ENCODE measurements around the gene CYB561D2. TPM values are rescaled to one million over a fixed set of nuclear protein-coding genes. Genes with fewer than 3 reads are reported as not detected.
"Not testable (repeated sequence)": the region's sequence is repeated elsewhere in the genome, so short reads cannot be mapped to it uniquely, and the experiment has no call there.

Gene CYB561D2, protein sequence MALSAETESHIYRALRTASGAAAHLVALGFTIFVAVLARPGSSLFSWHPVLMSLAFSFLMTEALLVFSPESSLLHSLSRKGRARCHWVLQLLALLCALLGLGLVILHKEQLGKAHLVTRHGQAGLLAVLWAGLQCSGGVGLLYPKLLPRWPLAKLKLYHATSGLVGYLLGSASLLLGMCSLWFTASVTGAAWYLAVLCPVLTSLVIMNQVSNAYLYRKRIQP
- total RNA-seq = 31.4 and 45.7 TPM in 2 replicates

DNA sequence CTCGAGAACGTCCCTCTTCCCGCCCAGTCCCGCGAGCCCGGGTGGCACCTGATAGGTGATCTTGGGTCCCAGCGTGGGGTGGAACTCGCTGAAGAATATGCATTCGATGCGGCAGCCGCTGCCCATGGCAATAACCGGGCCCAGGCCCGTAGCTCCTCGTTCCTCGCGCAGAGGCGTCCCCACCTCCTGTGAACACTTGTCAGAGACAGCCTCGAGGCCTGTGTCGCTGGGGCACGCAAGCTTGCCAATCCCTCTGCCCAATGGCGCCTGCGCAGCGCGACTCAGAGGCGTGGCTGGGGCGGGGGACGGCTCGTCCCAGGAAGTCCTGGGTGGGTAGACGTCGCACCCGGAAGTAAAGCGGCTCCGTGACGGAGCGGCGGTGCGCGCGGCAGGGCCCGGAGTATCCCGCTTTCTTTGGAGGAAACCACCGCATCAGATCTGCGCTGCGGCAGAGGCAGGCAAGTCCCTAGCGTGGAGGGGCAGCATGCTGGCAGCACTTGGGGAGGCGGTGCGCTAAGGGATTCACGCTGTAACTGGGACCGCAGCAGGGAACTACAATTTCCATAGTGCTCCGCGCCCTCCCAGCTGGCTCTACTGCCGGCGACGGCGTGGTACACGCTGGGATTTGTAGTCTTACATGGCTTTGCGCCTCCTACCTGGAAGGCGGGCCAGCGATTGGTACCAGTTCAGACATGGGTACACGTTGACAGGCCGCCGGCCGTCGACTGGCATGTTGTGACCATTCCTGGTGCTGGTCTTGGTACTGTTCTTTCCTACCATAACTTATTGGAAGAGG lies at the start of gene CYB561D2, which contains the start of gene NPRL2:
Gene CYB561D2, plus strand, starts transcription at position 336 of the 796 bp plus-strand sequence. CDS start 572 bp downstream, outside the sequence.
Gene NPRL2, minus strand, starts transcription at position 249 of the 796 bp plus-strand sequence. Its CDS starts 123 bp downstream, at position 126.
- peak; percentile 87 for DNase-seq (ENCODE audit: low read depth)

DNA sequence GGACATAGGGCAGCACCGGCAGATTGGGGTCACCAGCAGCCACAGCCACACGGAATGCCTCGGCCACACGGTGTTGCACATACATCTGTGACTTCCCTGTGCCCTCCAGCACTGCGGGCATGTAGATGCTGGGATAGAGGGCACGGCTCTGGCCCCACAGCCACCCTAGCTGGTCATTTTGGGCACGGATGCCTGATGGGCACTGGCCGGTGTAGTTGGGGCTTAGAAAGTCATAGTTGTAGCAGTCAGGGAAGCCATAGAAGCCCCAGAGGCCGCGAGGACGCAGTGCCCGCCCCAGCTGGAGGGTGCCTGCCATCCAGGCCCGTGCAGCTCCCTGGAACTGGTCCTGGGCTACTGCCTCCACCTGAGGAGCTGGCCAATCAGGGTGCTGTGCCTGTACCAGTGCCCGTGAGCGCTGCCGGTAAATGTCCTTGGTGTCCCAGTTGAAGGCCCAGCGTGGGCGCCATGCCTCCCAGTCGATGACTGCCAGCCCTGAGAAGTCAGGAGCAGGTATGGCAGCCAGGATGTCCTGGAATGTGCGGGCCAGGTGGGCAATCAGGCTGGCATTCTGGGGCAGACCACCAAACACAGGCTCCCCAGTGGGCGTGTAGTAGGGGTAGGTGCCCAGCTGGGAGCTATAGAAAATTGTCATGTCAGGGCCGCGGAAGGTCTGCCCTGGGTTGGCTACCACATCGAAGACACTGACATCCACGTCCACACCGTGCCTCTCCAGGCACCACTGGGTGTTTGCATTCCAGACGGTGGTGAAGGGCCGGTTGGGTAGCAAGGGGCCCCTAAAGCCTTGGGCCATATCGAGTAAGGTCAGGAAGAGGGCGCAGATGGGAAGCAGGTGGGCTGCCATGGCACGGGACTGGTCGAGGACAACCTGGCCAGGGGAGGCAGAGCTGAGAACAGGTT lies 48.3 kb upstream of the CYB561D2 start:
- no peak for DNase-seq (ENCODE audit: low read depth)

DNA sequence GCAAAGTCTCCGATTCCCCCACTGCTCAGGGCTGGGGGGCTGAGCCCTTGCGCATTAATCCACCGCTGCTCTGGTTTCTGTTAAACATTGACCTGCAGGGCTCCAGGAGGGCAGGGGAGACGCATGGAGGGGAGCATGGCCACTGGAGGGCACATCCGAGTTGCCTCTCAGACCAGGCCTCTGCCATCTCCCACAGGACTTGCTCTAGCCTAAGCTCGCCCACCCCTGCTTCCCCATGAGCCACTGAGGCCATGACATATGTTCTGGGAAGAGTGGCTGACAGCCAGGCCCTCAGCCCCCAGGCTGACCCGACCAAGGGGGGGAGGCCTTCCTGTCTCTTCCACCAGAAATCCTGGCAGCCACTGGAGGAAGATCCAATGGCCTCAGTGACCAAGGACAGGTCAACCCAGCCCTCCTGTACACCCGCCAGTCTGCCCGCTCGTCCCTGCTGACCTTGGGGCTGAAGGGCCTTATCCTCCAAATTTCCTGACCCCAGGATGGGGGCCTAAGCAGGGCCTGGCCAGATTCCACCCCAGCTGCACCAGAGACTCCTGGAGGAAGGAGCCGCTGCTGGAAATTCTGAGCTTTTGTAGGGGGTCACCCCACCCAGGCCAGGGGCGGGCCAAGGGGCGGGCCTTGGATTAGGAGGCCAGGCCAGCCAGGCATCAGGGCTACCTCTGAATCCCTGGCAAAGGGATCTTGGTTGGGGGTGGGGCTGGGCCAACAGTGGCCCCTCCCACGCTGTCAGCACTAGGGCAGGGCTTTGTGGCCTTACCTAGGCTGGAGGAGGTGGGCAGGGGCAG lies 47.4 kb upstream of the CYB561D2 start, which contains the start of gene HYAL1:
Gene HYAL1, minus strand, starts transcription at position 562 of the 803 bp plus-strand sequence. CDS start 618 bp downstream, outside the sequence.
- DNase-seq (ENCODE audit: low read depth) = peak; percentile 74

DNA sequence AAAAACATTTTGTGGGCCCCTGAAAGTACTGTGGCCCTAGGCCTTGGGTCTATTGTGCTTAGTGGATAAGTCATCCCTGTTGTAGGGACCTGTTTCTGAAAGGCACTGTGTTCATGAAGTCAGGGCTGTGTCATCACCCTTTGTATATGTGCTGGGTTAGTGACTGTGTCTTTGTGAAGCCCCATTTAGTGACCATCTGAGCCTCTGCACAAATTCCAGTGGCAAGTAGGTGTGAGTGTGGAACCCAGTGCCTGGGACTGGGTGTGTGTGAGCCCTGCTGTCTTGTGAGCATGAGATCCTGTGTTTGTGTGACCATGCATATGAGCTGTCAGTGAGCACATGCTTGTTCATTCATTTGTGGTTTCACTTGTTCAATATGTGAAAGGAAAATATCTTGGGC lies 46.1 kb upstream of the CYB561D2 start:
- peak; percentile 22 for DNase-seq (ENCODE audit: low read depth)

DNA sequence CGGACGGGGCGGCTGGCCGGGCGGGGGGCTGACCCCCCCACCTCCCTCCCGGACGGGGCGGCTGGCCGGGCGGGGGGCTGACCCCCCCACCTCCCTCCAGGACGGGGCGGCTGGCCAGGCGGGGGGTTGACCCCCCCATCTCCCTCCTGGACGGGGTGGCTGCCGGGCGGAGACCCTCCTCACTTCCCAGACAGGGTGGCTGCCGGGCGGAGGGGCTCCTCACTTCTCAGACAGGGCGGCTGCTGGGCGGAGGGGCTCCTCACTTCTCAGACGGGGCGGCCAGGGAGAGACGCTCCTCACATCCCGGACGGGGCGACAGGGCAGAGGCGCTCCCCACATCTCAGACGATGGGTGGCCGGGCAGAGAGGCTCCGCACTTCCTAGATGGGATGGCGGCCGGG lies 38.6 kb upstream of the CYB561D2 start:
- not testable (repeated sequence) for DNase-seq (ENCODE audit: low read depth)

DNA sequence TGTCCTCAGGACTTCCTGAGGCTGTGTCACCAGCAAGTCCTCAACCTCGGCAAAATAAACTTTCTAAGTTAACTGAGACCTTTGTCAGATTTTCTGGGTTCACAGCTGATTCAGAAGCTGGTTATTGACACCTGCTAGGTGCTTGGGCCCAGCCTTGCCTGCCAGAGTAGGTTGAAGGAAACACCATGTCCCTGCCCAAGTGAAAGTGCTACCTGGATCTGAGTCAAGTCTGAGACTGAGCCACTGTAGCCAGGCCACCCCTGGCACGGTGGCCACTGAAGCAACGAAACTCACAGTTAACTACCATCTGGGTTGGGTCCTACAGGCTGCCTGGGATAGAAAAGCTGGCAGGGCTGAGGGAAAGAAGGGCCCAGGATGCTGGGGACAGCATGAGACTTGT lies 36.3 kb upstream of the CYB561D2 start:
- no peak for DNase-seq (ENCODE audit: low read depth)

DNA sequence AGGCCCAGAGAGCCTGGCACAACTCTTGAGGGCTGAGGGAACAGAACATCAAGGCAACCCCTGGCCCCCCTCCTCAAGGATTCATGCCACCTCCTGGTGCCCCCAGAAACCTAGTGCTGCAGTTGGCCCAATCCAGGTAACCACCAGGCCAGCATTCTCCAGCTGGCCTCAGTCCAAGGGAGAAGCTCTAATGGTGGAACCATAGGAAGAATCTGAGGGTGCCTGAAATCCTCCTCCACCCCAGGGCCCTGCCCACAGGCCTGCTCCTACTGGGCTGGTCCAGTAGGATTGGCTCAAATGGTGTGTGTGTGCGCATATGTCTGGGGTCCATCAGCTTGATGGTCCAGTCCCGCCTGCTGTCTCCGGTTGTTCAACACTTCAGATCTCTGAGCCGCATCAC lies 35.8 kb upstream of the CYB561D2 start:
- DNase-seq (ENCODE audit: low read depth) = no peak

DNA sequence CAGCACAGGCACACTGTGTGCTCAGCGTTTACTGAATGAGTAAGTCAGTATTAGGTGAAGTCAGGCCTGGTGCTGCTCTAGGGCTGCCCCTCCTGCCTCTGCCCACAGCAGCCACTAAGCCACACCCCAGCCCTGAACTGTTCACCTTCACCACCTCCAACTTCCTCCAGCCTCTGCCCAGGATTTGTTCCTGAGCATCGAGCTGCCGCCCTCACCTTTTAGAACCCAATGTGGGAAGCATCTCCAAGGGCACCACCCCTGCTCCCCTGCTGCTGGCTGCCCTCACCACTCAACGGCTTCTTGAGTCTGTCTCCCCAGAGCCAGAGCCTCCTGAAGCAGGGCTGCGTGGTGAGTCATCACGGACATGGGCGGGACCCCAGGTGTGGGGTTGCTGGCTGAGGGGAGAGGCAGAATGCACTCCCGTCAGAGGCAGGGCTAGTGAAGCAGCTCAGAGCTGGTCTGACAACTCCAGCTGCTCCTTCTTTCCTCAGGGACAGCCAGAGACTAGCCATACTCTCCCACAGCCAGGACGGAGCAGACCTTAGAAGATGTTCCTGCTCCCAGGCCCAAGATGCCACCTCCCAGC lies 33.9 kb upstream of the CYB561D2 start:
- peak; percentile 78 for DNase-seq (ENCODE audit: low read depth)

DNA sequence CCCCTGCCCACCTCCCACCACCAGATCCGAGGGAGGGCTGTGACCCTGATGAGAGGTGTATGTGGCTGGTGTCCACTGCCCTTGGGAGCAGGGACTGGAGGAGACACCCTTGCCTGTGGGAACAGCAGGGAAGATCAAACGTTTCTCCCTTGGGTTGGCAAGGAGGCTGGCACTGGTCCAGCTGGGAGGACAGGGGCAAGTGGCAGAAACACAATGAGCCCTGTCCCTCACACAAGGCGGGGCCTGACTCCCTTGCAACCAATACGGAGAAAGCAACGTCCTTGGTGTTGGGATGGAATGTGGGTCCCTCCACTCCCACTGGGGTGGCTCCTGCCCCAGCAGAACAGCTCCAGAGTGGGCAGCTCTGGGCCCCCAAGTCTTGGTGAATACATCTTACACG lies 33.4 kb upstream of the CYB561D2 start:
- DNase-seq (ENCODE audit: low read depth) = no peak

DNA sequence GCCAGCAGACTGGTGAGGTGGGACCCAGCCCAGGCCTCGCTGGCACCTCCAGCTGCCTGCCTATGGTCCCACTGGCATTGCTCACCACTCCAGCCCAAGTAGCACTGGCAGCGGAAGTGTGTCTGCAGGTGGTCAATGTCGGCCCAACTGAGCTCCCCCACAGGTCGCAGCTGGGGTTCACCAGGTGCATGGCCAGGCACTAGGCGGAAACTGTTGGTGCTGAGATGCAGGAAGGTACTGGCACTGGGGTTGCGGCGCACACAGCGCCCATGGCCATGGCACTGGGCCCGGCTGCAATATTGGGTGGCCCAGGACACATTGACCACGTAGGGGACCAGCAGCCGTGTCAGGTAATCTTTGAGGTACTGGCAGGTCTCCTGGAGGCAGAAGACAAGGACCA lies 32.5 kb upstream of the CYB561D2 start:
- DNase-seq (ENCODE audit: low read depth) = no peak

DNA sequence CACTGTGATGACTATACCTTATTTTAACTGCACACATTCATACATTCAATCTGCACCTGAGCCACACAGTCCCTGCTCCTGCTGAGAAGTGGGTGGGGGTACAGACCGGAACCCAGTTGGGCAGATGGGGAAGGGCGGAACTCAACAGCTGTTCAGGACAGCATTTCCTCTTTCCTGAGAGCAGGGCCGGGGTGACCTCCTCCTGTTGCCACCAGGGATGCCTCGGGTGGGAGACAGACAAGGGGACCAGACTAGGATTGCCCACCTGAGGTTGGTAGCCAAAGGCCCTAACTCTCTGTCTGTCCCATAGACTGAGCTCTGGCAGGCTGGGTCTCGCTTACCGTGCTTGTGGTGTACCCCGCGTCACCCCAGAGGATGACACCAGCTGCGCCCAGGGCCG lies 32.0 kb upstream of the CYB561D2 start:
- DNase-seq (ENCODE audit: low read depth) = no peak

DNA sequence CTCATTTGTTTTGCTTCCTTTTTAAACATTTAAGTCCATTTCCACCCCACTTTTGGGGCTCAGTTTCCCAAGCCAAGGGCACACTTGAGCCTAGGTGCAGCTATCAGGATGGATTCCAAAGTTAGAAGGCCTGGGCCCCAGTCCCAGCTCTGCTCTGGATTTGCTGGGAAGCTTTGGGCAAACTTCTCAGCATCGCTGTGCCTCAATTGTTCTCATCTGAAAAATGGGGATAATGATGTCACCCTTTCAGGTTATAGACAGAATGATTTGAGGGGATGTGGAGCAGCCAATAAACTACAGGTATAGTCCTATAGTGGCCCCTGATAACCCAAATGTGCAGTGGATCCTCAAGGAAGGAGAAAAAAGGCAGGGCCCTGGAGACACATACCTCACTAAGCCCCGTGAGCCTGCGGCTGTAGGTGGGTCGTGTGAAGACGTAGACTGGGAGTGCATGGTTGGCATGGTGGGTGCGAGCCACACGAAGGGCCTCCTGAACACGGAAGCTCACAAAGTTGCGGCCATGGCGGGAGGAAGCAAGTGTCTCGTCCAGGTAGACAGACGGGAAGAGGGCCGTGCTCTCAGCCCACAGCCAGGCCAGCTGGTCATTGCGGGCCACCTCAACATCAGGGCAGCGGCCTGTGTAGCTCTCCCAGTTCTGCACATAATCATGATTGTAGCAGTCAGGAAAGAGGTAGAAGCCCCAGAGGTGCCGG lies 31.3 kb upstream of the CYB561D2 start:
- DNase-seq (ENCODE audit: low read depth) = no peak

DNA sequence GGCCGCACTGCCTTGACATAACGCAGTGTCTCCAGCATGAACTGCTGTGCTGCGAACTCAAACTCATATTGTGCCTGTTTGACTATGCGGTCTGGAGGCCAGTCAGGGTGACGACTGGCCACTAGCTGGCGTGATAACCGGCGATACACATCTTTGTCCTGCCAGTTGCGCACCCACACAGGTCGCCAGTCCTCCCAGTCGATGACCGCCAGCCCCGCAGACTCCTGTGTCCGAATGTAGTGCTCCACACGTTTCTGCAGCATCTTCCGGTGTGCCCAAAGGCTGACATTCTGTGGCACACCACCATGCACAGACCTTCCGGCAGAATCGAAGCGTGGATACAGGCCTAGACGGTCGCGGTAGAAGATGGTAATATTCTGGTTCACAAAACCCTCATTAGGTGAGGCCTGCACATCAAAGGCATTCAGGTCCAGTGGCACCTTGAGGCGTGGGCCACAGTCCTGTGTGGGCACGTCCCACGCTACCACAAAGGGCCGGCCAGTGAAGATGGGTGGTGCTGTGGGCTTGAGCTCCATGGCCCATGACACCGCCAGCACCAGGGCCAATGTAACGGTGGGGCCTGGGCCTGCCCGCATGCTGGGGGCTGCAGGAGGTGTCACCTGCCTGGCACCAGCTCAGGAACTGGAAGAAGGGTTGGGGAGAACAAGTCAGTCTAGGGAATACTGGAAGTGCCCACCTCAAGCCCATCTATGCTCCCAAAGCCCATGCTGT lies 30.6 kb upstream of the CYB561D2 start:
- DNase-seq (ENCODE audit: low read depth) = no peak

DNA sequence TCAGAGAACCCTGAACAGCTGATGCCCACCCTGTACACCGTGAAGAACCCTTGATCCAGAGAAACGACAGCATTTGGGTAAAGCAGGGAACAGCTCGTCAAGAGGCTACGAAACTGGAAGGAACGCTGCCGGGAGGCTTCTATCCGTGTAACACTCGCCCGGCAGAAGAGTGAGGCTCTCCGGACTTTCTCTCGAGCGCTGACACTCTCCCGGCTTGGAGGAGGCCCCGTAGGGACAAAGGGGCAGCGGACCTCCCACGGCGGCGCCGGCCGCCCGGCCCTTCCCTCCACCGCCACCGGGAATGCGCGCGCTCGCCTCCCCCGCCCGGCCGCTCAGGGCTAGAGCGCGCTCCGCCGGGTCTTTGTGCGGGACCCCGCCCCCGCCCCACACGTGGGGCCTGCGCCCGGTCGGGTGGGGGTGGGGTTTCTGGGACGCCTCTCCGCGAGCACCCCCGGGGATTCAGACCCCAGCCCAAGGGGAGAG lies 29.8 kb upstream of the CYB561D2 start:
- peak; percentile 15 for DNase-seq (ENCODE audit: low read depth)

DNA sequence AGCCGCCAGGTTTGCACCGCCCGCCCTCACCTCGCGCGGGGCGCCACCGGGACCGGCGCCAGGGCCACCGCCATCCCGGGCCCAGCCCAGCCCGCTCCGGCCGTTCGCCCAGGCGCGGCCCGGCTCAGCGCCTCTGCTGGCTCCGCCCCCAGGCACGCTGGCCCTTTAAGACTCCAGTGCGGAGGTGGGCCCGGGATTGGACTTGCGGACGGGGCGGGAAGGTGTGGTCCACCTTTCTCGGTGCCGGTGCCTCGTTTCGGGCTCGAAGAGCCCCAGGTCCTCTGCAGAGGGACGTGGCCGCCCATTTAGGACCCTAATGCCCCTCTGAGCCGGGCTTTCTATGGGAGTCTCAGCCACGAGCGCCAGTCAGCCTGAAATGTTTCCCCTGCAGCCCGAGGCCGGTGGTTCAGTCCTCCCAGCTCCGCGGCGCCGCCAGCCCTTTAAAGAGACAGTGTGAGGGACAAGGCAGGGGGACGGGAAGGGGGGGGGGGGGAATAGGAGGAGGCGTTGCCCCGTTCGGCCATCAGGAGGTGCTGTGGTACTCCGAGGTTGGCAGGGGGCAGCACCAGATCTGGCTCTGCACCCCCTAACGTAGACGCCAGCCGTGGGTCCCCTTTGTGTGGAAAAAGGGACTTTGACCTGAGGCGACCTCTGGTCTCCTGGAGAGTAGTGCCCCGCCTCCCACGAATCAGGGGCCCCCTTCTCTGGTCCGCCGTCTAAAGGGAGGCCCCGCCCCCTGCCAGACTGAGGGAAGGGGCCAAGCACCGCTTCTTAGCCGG lies 29.1 kb upstream of the CYB561D2 start:
- DNase-seq (ENCODE audit: low read depth) = peak; percentile 70

DNA sequence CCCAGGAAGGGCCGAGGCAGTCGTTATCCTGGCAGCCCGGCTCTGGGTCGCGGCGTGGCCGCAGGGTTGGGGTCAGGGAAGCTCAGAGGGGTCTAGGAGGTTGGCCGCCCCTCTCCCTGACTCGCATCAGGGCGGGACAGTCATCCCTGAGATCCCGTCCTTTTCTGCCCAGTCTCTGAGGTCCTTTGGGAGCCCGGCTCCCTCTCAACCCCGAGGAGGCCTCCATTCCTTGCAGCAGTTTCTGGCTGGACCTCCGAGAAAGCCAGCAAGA lies 28.6 kb upstream of the CYB561D2 start:
- no peak for DNase-seq (ENCODE audit: low read depth)

DNA sequence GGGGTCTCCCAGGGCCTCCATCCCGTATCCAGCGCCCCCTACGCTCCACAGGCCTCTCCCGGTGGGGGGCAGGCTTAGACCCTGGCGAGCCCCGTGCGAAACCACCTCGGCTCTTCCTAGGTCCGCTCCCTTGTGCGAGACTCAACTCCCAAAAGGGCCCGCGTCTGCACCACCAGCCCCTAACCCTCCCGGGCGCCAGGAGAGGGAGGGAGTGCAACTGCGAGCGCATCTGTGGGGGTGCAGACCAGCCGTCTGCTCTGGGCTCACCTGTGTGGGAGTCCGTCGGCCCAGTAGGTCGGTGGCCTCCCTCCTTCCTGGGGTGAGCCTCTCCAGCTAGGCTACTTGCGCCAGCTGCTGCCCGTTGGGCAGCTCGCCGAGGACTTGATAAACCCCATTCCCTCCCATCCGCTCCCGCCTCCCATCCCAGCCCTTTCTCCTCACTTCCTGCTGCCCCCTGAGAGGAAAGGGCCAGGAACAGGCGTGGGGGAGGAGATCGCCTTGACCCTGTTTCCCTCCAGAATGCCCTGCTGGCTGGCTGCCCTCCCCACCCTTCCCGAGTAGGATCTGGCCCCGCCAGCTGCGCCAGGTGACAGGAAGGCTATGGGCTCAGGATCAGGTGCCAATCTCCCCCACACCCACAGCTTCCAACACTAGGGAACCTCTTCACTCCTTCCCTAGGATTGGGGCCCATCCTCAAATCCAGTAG lies 28.1 kb upstream of the CYB561D2 start, which contains the start of gene HYAL2:
Gene HYAL2, minus strand, starts transcription at position 360 of the 706 bp plus-strand sequence. CDS start 2,256 bp downstream, outside the sequence.
- DNase-seq (ENCODE audit: low read depth) = no peak

DNA sequence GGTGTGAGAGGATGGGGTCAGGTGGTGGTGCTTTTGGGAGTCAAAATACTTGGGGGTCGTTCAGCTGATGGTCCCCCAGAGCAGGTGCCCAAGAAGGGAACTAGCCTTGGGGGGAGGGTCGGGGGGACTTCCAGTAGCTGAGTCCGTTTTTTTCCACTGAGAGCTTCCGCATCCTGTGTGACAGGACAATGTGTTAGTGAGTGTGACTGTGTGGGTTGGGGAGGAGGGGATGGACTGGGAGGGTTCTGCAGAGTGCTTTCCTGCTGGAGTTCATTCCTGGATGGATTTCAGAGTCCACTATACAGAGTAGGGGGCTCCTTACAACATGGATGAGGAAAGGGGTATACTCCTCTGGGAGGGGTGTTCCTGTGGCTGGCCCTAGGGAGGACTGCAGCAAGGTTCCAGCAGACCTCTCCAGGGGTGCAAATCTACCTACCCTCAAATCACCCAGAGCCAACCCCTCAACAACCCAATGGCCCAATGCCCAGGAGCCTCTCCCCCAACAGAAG lies 27.5 kb upstream of the CYB561D2 start:
- DNase-seq (ENCODE audit: low read depth) = no peak
